Medulla oblongata (tissue), 1 donor: ENCODE measurements around the gene CPN2.
A peak's percentile ranks its signal among the peaks of the same experiment; 100 is the strongest.

Source experiments
- DNase-seq: peaks from one replicate; pipeline ENCODE4 v3.0.0-alpha.2; 2015; ENCODE audit errors: extremely low spot score

The CPN2 gene

GRCh38 chr3:194328942-194329582, 22.1 kb downstream of the CPN2 start:
- no peak for DNase-seq

GRCh38 chr3:194328053-194328657, 23.0 kb downstream of the CPN2 start:
- DNase-seq: no peak

GRCh38 chr3:194327218-194328052, 23.7 kb downstream of the CPN2 start:
- DNase-seq: no peak

- DNase-seq: no peak
These were observed 24.2 kb downstream of the CPN2 start for GRCh38 chr3:194326968-194327217.

- DNase-seq: no peak
These were observed 24.7 kb downstream of the CPN2 start for GRCh38 chr3:194326192-194326967.

- DNase-seq: no peak
These were observed 25.5 kb downstream of the CPN2 start for GRCh38 chr3:194325424-194326153.

GRCh38 chr3:194324823-194325327, 26.3 kb downstream of the CPN2 start:
- DNase-seq: no peak

GRCh38 chr3:194323785-194324735, 27.1 kb downstream of the CPN2 start:
- DNase-seq: no peak

GRCh38 chr3:194322678-194323211, 28.4 kb downstream of the CPN2 start:
- DNase-seq: no peak

- no peak for DNase-seq
These were observed 29.2 kb downstream of the CPN2 start for GRCh38 chr3:194321693-194322640.

- DNase-seq: no peak
These were observed 30.3 kb downstream of the CPN2 start for GRCh38 chr3:194320744-194321243.

- no peak for DNase-seq
These were observed 31.0 kb downstream of the CPN2 start for GRCh38 chr3:194320100-194320499.

- no peak for DNase-seq
These were observed 32.5 kb downstream of the CPN2 start for GRCh38 chr3:194318511-194319161.

- no peak for DNase-seq
These were observed 34.2 kb downstream of the CPN2 start for GRCh38 chr3:194316918-194317317.

- DNase-seq: no peak
These were observed 35.2 kb downstream of the CPN2 start for GRCh38 chr3:194315965-194316361.

GRCh38 chr3:194315088-194315964, 35.8 kb downstream of the CPN2 start:
- DNase-seq: peak; percentile 88

- DNase-seq: no peak
These were observed 36.6 kb downstream of the CPN2 start for GRCh38 chr3:194314388-194315068.
